Measurements from ENCODE around the gene B9D1.

Gene B9D1

GRCh38 chr17:19311421-19312215 is 50.9 kb downstream of the B9D1 start:
- DNase-seq (ENCODE audit: low read depth in 1 of 2, low spot score in 1 of 2): no peak
- in situ Hi-C loops (cut with HindIII; ENCODE audit: low pct_unique_long_range_greater_than_20kb, low sequenced_read_pairs): no loop called here
- TF ChIP-seq JUND (IDR thresholded peaks at IDR 0.05; ENCODE audit: low read depth): no peak

GRCh38 chr17:19311016-19311415 is 51.5 kb downstream of the B9D1 start:
- in situ Hi-C loops (cut with HindIII; ENCODE audit: low pct_unique_long_range_greater_than_20kb, low sequenced_read_pairs): no loop called here
- no peak for TF ChIP-seq JUND (IDR thresholded peaks at IDR 0.05; ENCODE audit: low read depth)
- no peak for DNase-seq (ENCODE audit: low read depth in 1 of 2, low spot score in 1 of 2)

- no peak for TF ChIP-seq JUND (IDR thresholded peaks at IDR 0.05; ENCODE audit: low read depth)
These were observed 52.4 kb downstream of the B9D1 start for GRCh38 chr17:19310151-19310550.

GRCh38 chr17:19309701-19310100 is 52.8 kb downstream of the B9D1 start:
- no peak for DNase-seq (ENCODE audit: low read depth in 1 of 2, low spot score in 1 of 2)
- TF ChIP-seq JUND (IDR thresholded peaks at IDR 0.05; ENCODE audit: low read depth): no peak
- in situ Hi-C loops (cut with HindIII; ENCODE audit: low pct_unique_long_range_greater_than_20kb, low sequenced_read_pairs): no loop called here

More at GRCh38 chr17:19310151-19310550, 52.4 kb downstream of the B9D1 start:
- no peak for DNase-seq (ENCODE audit: low read depth in 1 of 2, low spot score in 1 of 2)
- in situ Hi-C loops (cut with HindIII; ENCODE audit: low pct_unique_long_range_greater_than_20kb, low sequenced_read_pairs): no loop called here

- no peak for DNase-seq (ENCODE audit: low read depth in 1 of 2, low spot score in 1 of 2)
- in situ Hi-C loops (cut with HindIII; ENCODE audit: low pct_unique_long_range_greater_than_20kb, low sequenced_read_pairs): no loop called here
- TF ChIP-seq JUND (IDR thresholded peaks at IDR 0.05; ENCODE audit: low read depth): no peak
These were observed 54.1 kb downstream of the B9D1 start for GRCh38 chr17:19308398-19308797.

GRCh38 chr17:19307521-19307920 is 55.0 kb downstream of the B9D1 start:
- DNase-seq (ENCODE audit: low read depth in 1 of 2, low spot score in 1 of 2): no peak
- in situ Hi-C loops (cut with HindIII; ENCODE audit: low pct_unique_long_range_greater_than_20kb, low sequenced_read_pairs): no loop called here

GRCh38 chr17:19306160-19307111 is 56.1 kb downstream of the B9D1 start:
- no peak for DNase-seq (ENCODE audit: low read depth in 1 of 2, low spot score in 1 of 2)
- TF ChIP-seq JUND (IDR thresholded peaks at IDR 0.05; ENCODE audit: low read depth): no peak
- in situ Hi-C loops (cut with HindIII; ENCODE audit: low pct_unique_long_range_greater_than_20kb, low sequenced_read_pairs): no loop called here

More at GRCh38 chr17:19307521-19307920, 55.0 kb downstream of the B9D1 start:
- no peak for TF ChIP-seq JUND (IDR thresholded peaks at IDR 0.05; ENCODE audit: low read depth)

- DNase-seq (ENCODE audit: low read depth in 1 of 2, low spot score in 1 of 2): no peak
- in situ Hi-C loops (cut with HindIII; ENCODE audit: low pct_unique_long_range_greater_than_20kb, low sequenced_read_pairs): no loop called here
- no peak for TF ChIP-seq JUND (IDR thresholded peaks at IDR 0.05; ENCODE audit: low read depth)
These were observed 56.8 kb downstream of the B9D1 start for GRCh38 chr17:19305761-19306159.

- TF ChIP-seq JUND (IDR thresholded peaks at IDR 0.05; ENCODE audit: low read depth): no peak
- in situ Hi-C loops (cut with HindIII; ENCODE audit: low pct_unique_long_range_greater_than_20kb, low sequenced_read_pairs): no loop called here
- no peak for DNase-seq (ENCODE audit: low read depth in 1 of 2, low spot score in 1 of 2)
These were observed 57.3 kb downstream of the B9D1 start for GRCh38 chr17:19305256-19305655.

GRCh38 chr17:19304751-19305150 is 57.8 kb downstream of the B9D1 start:
- DNase-seq (ENCODE audit: low read depth in 1 of 2, low spot score in 1 of 2): no peak
- TF ChIP-seq JUND (IDR thresholded peaks at IDR 0.05; ENCODE audit: low read depth): no peak
- in situ Hi-C loops (cut with HindIII; ENCODE audit: low pct_unique_long_range_greater_than_20kb, low sequenced_read_pairs): no loop called here

- no peak for TF ChIP-seq JUND (IDR thresholded peaks at IDR 0.05; ENCODE audit: low read depth)
- in situ Hi-C loops (cut with HindIII; ENCODE audit: low pct_unique_long_range_greater_than_20kb, low sequenced_read_pairs): no loop called here
These were observed 58.3 kb downstream of the B9D1 start for GRCh38 chr17:19304209-19304608.

GRCh38 chr17:19303367-19303776 is 59.2 kb downstream of the B9D1 start:
- no peak for TF ChIP-seq JUND (IDR thresholded peaks at IDR 0.05; ENCODE audit: low read depth)
- DNase-seq (ENCODE audit: low read depth in 1 of 2, low spot score in 1 of 2): no peak
- in situ Hi-C loops (cut with HindIII; ENCODE audit: low pct_unique_long_range_greater_than_20kb, low sequenced_read_pairs): no loop called here

More at GRCh38 chr17:19304209-19304608, 58.3 kb downstream of the B9D1 start:
- no peak for DNase-seq (ENCODE audit: low read depth in 1 of 2, low spot score in 1 of 2)

Measured in T47D (cell line).